HG03064 (cell line): Measurements from ENCODE around the gene CSTF3.
"Not testable (repeated sequence)": the region's sequence is repeated elsewhere in the genome, so short reads cannot be mapped to it uniquely, and the experiment has no call there.

Experiments used
- ATAC-seq: cut with Tn5 transposase; IDR thresholded peaks from one replicate; pipeline ENCODE4 v1.9.1; 2021; ENCODE audit warnings: low read depth; ENCODE audit not compliant: unreplicated experiment

Gene CSTF3

DNA sequence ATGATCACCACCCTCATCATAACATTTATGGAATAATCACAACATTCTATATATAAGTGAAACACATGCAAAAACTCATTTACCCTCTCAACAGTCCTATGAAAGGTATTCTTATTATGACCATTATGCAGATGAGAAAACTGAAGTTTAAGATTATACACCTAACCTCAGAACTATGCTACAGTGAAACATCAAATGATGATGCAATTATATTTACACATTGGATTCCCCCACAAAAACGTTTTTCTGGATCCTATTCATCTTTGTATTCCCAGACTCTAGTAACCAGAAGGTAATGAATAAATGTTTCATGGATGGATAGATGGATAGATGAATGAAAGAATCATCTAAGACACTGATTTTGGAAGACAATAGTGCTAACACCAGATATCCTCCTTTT, 67.1 kb downstream of the CSTF3 start:
- no peak for ATAC-seq

DNA sequence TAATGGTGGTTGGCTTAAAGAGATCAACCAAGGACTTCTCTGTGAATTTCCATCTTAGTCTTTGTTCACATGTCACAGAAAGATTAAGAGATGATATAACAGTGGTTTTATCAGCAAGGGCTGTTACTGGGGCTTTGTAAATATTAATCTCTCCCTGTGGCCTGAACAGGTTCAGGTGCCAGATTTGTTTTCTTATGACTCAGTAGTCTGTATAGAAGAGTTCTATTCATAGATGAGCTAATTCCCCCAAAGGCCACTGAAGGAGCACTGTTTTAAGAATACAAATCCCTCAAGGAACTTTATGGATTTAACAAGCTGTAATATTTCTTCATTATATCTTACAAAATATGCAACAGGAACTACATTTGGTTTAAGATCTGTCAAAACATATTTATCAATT, 71.5 kb downstream of the CSTF3 start:
- no peak for ATAC-seq

DNA sequence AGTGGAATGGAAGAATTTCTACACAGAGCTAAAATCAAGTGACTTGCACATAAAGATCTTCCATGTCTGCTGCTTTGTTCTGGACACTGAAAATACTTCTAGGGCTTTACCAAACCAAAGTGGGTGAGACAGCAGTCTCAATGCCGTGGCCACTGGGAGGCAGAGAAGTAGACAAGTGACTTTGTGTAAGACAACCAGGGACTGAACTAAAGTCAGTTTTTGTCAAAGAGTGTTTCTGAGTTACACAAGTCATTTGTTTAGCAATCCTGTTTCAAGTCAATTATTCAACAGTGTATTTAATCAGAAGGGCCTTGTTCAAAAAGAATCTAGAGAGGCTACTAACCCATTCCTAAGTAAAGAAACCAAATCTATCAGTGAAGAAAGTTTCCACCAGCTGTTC, 75.3 kb downstream of the CSTF3 start:
- ATAC-seq, result no peak

DNA sequence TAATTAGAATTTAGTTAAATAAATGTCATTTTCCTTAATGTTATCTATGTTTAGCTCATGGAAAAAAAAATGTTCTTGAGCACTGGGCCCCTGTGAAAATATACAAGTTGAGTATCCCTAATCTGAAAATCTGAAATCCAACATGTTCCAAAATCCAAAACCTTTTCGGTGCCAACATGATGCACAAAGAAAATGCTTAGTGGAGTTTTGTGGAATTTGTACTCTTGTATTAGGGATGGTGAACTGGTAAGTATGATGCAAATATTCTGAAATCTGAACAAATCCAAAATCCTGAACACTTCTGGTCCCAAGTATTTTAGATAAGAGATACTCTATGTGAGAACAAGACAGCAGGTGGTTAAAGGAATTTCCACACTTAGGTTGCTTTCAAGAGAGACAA, 77.4 kb downstream of the CSTF3 start:
- ATAC-seq, result no peak

DNA sequence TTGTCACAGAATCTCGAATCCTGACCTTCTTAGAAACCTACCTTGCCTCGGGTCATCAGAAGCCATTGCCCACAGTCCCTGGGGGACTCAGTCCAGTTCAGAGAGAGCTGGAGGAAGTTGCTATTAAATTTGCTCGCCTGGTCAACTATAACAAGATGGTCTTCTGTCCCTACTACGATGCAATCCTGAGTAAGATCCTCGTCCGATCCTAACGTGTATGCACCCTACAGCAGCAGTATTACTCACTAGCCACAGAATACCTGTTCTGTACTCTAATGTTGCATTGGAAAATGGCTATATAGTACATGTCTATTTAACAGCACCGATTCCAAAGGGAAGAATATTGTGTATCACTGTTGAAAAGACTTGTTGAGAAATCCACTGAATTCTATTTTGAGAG, 88.8 kb downstream of the CSTF3 start:
- no peak for ATAC-seq

DNA sequence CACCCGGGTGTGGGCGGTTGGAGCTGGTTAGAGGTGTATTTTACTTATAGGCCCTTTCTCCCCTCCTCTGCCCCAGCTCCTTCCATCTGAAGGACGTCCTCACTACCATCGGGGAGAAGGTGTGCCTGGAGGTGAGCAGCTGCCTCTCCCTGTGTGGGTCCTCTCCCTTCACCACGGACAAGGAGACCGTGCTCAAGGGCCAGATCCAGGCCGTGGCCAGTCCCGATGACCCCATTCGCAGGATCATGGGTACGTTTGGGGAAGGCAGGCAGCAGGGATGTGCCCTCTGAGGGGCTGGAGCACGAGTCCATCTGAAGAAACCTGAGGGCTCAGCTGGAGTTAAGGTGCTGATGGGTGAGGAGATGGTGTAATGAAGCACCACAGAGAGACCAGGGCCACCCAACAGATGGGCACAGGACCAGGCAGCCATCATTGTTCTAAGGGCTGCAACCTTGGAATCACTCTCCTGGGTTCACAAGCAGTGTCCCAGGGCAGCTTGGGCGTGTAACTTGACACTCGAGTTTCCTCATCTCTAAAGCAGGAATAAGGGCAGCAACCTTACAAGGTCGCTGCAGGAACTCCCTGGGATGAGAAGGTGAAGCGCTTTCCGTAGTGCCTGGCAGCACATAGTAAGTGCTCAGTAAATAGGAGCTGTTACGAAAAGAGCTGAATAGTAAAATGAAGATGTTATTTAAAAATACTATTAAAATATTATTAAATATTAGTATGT, 92.5 kb downstream of the CSTF3 start:
- ATAC-seq, result no peak

DNA sequence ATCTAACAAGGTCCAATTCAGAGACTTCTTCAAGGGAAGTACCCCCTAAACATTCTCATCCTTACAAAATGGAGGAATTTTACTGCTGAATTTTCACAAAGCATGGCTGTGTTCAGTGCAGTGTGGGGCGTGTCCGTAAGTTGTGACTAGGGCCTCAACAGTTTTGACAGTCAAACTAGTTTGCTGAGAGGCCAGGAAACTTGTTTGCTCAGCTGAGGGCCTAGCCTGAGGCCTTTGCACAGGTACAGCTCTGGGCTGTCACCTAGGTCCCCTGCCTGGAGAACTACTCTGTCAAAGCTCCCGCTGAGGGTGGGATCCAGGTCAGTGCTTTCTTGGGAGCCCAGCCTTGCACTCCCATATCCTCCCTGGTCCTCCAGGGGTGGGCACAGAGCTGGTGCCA, 94.0 kb downstream of the CSTF3 start:
- no peak for ATAC-seq

DNA sequence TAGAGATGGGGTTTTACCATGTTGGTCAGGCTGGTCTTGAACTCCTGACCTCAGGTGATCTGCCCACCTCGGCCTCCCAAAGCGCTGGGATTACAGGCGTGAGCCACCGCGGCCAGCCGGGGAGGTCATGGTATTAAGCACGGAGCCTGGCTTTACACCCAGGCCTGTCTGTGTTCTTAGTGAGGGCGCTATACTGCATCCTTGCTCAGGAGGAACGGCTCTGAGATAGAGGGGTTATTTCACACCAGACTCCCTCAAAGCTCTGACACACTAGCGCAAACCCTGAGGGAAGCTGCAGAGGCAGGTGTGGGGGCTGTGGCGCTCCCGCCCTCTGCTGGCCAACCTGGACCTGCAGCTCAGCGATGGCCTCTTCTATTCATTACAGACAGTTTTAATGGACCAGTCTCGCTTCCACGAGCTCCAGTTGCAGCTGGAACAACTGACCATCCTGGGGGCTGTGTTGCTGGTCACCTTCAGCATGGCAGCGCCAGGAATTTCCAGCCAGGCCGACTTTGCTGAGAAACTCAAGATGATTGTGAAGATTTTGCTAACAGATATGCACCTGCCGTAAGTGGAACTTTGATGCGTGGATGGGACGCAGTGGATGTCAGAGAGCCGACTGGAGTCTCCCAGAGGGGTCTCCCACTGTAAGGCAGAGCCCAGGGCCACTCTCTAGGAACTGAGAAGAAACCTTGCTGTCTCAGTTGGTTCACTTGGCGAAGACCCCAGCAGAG, 95.7 kb downstream of the CSTF3 start:
- ATAC-seq, result no peak

DNA sequence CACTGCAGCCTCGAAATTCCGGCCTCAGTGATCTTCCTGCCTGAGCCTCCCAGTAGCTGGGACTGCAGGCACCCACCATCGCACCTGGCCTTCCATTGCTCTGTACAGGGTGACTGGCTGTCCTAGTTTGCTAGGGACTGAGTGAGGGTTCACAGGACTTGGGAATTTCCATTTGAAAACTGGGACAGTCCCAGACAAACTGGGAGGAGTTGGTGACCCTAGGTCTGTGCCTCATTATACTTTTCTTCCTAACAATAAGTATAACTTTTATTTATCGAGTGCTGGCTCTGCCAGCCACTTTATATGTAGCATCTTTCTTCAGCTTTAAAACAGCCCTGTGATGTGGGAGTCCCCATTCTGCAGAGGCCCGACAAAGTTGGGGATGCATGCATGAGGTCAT, 96.4 kb downstream of the CSTF3 start:
- no peak for ATAC-seq

DNA sequence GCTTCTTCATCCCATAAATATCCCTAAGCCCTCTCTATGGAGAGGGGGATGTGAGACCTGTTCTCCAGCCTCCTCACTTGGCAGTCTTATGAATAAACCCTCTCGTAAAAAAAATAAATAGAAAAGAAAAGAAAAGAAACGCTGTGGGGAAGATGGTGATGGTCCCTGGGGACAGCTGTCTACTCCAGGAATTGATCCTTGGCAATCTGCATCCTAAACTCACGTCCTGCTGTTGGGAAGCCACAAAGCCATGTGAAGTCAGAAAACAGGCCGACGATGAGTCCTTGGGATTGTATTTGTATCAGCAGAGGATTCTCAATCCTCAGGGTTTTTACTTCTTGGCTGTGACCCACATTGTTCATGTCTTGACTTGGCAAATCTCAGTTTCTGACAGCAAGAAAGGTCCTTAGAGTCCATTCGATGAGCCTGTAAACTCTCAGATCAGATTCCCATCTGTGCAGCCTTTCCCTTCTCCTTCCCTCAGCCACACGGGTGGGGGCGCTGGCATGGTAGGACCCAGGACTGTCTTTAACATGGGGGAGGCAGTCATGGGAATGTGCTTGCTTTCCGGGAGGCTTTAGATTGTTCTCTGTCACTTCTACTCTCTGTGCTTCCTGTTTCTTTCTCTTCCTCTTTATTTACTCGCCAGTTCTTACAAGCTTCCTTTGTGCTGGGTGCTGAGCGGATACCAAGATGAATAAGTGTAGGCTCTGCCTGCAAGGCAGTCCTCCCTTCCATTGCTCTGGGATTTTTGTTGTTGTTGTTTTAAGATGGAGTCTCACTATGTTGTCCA, 97.1 kb downstream of the CSTF3 start:
- ATAC-seq, result no peak

DNA sequence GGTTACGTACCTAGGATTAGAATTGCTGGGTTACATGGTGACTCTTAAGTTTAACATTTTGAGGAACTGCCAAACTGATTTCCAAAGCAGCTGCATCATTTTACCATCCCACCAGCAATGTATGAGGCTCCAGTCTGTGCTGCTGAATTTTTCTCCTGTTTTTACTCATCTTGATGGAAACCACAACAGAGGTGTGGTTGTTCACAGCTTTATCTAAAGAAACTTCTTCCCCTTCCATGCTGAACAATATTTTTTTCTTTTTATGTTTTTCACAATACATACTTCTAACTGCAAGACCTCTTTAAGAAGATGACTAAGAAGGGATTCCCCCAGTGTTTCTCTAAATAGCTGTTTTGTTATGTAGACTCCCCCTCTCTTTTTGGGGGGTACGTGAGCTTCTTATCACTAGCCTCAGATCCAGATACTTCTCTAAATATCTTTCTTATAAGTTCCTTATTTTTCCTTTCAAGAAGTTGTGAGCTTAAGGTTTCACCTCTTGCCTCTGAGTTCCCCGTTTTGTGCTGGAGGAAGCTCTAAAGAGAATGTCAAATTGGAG, 97.9 kb downstream of the CSTF3 start:
- no peak for ATAC-seq

DNA sequence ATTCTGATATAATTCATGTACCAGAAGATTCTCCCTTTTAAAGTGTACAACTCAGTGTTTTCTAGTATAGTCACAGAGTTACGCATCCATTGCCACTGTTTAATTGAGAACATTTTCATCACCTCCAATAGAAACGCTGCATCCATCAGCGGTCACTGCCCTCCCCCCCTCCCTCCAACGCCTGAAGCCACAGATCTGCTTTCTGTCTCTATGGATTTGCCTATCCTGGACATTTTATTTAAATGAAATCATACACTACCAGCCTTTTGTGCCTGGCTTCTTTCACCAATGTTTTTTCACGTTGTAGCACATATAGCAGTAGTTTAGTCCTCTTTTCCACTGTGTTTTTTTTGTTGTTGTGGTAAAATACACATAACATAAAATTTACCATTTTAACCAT, 99.1 kb downstream of the CSTF3 start:
- ATAC-seq, result no peak

DNA sequence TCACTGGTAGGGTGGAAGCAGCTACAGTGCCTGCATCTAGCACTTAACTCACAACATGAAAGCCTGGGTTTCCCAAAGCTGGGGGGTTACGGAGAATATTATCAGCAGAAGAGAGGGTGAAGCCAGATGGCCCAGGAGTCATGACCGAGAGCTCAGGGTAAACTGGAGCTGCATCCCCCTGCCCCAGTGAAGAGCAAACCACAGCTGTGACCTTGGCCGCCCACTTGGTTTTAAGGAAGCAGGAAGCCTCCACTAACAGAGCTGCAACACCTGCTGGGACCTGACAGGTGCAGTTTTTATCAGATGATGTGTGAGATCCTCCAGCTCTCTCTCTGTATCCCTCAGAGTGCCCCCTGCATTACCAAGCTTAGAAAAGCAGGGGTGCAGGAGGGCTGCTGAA, 101.0 kb downstream of the CSTF3 start:
- ATAC-seq, result no peak

DNA sequence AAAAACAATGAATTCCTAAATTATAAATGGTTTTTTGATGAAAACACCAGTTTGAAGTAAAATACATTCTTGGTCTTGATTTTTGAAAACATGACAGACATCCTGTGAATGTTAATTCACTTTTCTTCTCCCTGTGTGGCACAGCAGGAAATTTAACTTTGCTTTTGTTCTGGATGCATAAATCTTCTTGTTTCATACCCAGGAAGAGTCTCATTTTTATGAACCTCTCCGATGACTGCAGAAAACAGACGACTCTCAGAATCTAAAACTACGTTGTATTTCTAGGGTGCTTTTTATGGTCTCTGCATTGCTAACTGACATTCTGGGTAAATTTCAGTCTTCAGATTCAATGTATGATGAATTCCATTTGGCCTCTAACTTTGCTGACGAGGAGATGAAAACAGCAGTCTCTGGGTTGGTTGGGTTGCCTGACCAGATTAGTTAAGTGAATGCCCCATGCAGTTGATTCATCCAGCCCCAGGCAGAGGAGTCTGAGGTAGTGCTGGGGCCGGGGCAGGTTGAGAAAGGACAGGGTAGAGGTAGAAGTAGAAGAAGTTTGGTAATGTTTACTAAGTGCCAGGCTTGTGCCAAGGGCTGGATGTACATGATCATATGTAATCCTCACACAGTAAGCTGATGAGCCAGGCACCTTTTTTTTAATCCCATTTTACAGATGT, 101.8 kb downstream of the CSTF3 start:
- ATAC-seq, result no peak

DNA sequence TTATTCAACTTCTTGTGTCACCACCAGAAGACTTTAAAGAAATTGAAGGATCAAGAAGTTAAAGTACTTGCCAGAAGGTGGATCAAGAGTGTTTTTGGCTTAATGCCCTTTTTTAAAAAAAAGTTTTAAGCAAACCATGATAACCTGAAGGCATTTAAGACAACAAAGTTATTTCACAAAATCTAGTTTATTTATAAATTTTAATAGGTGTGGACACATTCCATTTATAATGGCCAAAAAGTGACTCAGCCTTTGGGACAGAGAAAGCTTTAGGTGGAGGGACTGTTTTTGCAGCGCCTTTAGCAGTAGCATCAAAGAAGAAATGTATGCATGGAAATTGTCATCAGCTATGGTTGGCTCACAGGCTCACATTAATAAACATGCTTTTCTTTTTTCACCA, 104.0 kb downstream of the CSTF3 start:
- ATAC-seq, result no peak

DNA sequence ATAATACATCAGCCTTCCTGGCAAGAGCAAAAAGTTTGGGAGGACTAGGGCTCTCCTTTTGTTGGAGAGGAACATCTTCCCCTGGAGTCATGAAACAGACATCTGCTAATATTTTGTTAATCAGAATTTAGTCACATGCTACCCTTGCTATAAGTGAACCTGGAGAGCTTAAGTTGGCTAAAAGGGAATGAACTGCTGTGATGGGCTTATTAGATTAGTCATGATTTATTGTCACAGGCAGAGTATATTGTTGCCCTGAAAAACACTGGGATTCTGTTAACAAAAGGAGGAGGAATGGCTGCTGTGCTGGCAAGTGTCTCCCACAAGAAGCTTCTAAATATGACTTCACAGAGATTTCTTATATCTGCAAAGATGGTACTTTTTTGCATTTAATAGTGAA, 105.9 kb downstream of the CSTF3 start:
- no peak for ATAC-seq

DNA sequence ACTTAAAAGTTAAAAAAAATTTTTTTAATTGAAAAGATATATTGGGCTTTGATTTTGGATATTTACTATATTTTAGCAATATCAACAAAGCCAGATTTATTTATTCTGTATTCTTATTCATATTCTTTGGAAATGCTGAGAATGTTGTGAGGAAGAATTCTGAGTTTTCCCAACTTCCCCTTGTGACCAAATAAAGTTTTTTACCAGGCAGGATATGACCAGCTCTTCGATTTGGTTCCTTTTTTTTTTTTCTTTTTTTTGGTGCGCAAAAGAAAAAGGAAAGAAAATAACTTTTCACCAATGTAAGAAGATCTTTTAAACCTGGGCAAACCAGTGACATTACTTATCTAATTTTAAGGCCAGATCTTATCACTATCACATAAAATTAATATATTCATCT, 109.0 kb downstream of the CSTF3 start:
- ATAC-seq, result no peak

DNA sequence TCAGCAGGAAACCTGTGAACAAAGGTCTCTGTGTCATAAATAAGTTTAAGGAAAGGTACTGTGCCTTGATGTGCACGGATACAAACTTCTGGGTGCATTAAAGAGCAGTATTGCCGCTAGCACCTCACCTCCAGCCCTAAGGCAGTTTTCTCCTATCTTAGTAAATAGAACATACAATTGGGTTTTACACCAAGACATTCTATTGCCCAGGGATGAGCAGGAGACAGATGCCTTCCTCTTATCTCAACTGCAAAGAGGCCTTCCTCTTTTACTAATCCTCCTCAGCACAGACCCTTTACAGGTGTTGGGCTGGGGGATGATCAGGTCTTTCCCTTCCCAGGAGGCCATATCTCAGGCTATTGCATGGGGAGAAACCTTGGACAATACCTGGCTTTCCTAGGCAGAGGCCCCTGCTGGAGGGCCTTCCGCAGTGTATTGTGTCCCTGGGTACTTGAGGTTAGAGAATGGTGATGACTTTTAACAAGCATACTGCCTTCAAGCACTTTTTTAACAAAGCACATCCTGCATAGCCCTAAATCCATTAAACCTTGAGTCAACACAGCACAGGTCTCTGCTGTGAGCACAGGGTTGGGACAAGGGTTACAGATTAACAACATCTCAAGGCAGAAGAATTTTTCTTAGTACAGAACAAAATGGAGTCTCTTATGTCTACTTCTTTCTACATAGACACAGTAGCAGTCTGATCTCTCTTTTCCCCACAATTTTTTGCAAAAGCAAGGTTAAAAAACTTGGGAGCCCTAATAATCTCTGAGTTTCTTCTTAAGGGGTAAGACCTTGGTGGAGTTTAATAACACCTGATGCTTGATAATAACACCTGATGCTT, 111.5 kb downstream of the CSTF3 start:
- ATAC-seq, result not testable (repeated sequence)

DNA sequence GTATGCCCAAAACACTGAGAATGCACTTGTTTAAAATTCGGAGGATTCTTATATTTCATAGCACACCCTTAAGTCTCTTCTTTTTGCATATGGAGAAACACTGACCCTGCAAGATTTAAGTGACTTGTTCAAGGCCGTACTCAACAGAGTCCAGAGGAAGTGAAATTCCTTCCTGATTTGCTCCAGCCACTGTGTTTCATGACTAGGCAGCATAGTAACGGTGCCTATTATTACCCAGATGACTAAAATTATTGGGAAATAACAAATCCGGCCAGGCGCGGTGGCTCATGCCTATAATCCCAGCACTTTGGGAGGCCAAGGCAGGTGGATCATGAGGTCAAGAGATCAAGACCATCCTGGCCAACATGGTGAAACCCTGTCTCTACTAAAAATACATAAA, 112.6 kb downstream of the CSTF3 start:
- not testable (repeated sequence) for ATAC-seq
